UCSD-AML1 (cell line): ENCODE results near the gene FBXO41.
"Not testable (repeated sequence)": the region's sequence is repeated elsewhere in the genome, so short reads cannot be mapped to it uniquely, and the experiment has no call there.

Experiments used
- DNase-seq: peaks from one replicate; lab custom pipeline; 2025; ENCODE audit not compliant: unreplicated experiment; lab: John Stamatoyannopoulos, UW

Gene FBXO41

DNA sequence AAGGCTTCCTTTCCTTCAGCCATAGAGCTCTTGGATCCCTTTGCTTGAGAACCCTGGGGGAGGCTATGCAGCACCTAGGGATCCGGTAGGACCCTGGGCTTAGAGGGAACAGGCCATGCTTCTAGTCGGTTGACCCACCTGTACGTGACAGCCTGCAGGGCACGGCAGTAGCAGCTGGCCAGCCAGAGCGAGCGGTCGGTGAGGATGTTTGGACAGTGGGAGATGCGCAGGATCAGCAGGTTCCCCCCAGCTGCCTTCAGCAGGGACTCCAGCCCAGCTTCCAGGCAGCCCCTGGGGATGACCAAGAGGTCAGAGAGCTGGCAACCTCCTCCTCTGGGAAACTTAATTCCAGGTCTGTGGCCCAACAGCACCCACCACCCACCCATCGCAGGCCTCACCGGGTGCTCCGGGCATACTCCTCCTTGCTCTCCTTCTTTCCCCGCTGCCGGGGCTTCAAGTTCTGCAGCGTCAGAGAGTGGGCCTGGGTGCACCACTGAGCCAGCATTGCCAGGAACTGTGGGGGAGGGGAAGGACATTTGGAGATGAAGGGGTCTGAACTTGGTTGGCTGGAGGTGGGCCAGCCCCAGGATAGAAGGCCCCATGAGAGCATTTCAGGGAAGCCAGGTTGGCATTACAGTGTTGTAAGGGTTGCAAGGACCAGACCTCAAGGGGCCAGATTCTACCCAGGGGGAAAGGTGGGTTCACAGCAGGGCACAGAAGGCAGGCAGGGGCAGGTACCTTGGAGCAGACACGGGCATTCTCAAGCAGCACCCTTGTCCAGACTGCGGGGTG lies 20.5 kb downstream of the FBXO41 start:
- no peak for DNase-seq

DNA sequence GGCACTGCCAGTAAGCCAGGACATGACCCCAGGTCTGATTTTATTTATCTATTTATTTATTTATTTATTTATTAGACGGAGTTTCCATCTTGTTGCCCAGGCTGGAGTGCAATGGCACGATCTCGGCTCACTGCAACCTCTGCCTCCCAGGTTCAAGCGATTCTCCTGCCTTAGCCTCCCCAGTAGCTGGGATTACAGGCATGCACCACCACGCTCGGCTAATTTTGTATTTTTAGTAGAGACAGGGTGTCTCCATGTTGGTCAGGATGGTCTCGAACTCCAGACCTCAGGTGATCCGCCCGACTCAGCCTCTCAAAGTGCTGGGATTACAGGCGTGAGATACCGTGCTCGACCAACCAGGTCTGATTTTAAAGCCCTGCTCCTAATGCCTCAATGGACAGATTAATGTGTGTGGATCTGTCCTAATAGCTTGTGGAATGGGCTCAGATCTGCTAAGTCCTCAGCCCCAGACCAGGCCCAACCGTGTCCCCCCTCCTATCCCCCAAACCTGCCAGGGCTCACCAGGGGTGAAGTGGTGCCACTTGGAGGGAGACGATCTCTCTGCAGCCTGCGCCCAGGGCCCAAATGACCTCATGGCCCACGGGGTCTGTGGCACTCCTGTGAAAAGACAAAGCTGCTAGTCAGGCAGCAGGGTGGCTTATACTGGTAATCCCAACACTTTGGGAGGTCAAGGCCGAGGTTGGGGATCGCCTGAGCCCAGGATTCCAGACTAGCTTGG lies 21.4 kb downstream of the FBXO41 start:
- DNase-seq = not testable (repeated sequence)

DNA sequence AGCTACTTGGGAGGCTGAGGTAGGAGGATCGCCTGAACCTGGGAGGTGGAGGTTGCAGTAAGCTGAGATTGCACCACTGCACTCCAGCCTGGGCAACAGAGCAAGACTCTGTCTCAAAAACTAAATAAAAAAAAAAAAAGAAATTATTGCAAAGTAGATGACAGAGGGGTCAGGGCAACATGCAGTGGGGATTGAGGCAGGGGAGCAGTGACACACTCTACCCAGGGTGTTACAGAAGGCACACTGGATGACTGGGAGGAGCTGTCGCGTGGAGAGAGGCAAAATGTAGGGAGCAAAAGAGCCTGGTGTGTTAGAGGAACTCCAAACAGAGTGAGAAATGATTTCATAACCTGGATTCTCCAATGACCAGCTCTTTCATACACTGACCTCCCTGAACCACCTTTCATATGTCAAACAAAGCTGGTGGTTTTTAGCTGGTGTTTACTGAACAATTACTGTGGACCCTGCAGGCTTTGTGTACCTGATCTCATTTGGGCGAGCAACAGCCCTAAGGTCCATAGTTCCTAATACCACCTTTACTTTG lies 22.1 kb downstream of the FBXO41 start:
- DNase-seq = no peak

DNA sequence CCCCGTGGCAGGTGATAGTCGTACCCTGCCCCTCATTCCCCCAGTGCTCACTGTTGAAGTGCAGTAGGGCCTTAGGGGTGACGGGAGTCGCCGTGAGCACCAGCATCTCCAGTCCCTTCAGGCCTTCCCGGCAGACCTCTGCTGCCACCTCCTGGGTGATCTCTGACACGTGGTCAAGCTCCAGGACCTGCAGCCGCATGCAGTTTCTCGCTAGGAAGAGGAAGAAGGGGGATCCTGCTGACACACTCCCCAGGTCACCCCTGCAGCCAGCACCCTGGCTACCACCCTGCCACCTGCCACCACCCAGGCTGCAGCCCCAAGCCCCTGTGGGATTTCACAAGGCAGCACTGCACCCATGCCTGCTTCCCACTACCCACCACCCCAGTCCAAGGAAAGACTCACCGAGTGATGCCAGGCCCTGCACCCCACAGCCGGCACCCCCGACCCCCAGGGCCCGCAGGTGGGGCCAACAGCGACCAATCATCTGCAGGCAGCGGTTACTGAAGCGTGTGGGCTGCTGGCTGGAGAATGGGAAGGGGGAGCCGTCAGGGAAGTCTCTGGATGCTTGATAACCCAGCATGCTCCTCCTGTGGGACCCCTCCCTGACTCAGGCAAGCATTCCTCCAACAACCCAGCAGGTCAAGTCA lies 23.8 kb downstream of the FBXO41 start:
- DNase-seq = peak; percentile 62

DNA sequence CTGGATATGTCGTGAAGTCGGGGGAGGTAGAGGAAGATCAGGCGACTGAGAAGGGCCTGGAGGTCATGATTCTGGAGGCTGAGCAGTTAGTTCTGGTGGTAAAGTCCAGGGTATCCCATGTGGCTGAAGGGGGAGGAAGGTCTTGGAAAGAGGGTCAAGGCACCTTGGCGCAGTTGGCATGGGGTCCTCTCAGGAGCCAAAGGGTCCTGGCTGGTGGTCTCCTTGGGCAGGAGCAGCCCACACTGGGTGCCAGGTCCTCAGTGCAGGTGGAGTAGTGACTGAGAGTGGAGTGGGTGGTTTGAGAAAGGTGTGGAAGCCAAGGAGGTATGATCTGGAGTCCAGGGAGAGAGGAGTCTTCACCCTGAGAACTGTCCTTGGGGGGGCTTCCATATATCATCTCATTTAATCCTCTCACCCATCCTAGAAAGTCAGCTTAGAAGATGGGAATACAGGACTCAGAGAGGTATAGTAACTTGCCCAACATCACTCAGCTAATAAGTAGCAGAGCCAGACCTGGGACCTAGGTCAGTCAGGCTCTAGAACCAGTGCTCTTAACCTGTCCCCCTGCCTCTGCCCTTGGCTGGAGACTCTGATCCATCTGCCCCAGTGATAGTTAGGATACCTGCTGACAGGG lies 24.5 kb downstream of the FBXO41 start:
- DNase-seq = no peak

DNA sequence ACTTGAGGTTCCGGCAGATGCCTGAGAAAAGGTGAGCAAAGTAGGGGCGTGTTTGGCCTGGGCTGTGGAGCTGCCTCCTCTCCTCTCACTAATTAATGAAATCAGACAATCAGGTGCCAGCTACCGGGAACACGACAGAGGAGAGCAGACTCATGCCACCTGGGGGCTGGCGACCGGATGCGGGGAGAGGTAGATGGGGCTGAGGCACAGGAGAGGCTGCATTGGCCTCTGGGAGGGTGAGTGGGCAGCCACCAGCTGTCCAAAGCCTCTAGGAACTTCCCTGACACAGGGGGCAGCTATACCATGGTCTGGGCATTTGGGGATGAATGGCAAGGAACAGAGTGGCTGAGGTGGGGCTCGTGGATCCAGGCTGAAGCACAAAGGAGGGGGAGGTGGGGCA lies 25.0 kb downstream of the FBXO41 start:
- no peak for DNase-seq

DNA sequence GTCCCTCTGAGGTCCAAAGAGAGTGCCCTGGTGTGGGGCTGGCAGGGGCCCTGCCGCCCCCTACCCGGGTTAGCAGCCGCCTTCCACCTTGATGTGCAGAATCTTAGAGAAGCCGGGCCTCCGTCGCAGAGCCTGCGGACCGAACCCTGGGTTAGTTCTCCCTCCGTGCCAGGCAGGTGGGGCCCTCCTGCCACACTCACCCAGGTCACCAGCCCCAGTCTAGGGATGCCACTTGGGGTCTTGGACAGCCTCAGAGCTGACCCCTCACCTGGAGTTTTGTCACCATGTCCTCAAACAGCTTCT lies 25.4 kb downstream of the FBXO41 start:
- no peak for DNase-seq

DNA sequence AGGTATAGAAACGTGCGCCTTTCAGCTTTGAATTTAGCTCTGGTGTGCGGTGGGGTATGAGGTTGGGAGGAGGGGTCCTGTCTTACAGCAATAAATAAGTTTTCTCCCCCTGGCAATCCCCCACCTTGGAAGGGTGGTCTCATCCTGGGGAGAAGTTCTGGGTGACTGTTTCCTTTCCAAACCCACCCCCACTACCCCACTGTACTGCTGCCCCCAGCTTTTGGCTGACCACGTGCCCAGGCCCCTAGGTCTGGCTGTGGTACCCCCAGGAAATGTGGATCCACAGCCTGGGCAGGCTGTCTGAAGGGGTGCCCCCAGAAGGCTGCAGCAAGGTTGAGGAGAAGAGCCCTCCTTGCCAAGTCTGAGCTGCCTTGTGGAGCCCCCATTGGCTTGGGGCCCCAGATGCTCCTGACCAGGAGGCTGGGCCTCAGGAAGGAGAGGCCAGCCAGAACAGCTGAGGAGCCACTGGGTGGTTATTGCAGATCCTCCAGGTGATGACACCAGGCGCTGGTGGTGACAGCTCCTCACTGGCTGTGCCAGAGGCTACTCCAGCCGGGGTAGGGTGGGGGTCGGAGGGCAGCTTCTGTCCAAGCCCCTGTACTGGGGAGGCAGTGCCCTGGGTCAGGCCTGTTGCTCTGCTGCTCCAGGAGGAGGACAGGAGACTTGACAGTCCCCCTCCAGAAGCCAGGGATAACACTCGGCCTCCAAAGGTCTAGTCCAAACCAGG lies 25.9 kb downstream of the FBXO41 start:
- DNase-seq = no peak

DNA sequence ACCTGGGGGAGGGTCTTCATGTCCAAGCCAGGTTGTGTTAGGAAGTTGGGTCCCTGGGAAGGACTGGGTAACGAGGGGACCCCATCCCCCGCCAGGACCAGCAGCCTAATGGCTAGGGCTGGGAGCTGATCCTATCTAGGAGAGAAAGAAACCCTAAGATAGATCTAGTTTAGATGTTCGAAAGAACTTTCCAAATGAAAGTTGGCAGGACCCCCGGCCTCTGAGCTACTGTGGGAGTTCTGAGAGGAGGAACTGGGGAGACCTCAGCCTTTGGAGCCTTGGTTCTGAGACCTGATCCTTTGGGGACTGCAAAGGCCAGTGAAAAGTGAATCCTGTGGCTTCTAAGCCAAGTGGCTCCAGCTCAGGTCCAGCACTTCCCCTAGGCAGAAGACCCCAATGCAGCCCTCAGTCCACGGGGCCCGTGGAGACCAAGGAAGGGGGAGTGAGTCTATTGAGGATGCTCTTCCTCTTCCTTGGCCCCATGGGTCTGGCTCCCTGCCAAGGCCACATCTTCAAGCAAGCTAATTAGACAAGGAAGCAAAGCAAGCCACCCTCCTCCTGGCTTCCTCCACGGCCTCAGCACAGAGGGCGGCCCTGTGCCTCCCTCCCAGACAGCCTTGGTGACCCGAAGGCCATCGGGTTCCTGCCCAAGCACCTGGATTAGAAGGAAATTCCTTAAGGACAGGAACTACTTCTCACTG lies 26.7 kb downstream of the FBXO41 start:
- DNase-seq = peak; percentile 44

DNA sequence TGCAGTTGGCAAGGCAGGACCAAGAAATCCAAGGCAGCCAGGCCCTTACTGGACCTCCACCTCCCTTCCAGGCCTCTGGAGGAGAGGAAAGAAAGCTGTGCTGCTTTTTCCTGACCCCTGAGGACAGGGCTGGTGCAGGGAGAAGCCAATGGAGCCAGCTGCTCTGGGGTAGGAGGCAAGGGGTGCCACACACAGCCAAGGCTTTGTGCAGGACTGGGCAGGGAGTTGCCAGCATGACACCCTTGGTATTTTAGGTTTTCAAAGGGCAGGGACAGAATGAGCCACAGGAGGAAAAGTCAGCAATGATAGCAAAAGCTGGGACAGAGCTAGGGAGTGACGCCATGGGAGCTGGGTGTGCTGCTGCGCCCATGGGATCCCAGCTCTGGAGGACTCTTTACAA lies 27.3 kb downstream of the FBXO41 start:
- no peak for DNase-seq

DNA sequence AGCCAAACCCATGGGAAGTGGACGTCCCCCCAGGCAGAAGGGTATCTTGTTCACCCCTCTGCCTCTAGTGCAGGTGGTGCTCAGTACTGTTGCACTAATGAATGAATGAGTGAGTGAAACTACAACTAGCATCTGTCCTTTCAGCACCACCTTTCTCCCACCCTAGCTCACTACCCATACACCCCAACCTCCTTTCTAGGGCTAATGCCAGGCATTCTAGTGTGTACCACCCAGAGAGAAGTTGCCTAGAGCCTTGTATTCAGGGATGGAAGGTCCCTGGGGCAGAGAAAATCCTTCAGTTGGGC lies 27.7 kb downstream of the FBXO41 start:
- DNase-seq = no peak

DNA sequence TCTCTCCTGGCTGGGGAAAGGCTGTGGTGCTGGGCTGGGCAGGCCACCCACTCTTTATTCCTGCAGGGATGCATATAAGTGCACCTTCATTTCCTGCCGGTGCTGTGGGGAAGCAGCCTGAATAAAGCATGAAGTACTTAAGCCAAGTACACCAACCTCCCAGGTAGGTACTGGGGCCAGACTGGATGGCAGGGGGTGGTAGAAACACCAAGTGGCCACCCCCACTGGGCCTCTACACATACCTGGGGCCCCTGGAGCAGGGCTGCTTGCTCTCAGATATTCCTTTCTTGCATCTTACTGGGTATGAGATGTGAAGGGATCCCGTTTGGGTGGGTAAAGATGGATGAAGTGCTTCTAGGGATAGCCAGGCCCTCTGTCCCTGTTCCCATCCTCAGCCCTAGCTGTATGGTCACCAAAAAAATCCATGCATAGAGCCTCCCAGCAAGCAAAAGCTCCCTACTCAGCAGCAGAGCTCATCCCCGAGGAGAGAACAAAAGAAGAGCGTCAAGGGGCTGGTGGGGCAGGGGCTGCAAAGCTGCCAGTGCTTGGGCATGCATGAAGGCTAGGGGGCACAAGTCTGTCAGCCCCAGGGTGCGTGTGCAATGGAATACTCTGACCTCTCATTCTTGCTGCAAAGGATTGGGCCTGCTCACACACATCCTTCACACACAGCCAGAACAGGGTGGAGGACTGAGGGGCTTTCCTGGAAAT lies 28.2 kb downstream of the FBXO41 start:
- no peak for DNase-seq

DNA sequence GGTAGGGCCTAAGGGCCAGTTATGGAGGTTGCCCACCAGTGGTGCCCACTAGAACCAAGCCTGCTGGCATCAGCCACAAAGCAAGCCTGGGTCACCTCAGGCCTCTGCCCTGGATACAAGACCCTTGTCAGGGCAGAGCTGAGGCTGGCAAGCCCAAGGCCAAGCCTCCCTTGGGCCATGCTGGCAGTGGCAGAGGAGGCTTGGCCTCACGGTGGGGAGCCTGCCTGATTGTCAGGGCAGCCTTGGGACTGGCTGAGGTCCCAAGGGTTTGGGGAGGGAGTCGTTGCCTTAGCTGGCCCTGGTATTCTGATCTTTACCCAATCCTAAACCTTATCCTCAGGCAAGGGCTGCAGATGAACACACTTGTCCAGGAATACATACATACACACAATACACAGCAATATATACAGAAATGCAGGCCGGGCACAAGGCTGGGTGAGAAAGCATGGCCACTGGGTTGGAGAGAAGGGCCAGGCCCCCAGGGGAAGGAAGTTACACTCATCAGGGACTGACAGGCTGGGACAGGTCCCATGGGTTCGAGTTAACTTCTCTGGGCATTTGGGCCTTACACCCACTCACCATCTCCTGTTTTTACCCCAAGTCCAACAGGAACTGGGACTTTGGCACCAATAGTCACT lies 29.2 kb downstream of the FBXO41 start:
- no peak for DNase-seq

DNA sequence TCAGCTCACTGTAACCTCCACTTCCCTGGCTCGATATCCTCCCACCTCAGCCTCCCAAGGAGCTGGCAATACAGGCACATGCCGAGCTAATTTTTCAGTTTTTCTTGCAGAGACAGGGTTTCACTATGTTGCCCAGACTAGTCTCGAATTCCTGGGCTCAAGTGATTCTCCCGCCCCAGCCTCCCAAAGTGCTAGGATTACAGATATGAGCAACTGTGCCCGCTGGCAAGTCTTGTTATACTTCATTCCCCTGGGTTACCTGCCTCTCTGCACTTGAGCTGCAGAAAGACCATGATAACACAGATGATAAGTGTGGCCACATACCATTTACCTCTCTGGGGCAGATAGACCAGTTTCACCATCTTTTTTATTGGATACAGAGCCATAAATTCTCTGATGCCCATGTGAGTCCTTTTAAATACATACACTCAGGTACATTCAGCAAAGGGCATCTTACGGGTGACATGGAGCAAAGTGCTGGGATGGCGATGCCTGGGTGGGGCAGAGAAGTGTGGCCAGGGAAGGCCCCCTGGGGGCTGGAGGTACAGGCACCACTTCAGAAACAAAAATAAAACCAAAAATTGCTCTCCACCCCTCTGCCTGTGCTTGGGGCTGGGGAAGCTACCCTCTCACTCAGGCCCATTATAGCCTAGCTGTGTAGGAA lies 29.8 kb downstream of the FBXO41 start:
- no peak for DNase-seq

DNA sequence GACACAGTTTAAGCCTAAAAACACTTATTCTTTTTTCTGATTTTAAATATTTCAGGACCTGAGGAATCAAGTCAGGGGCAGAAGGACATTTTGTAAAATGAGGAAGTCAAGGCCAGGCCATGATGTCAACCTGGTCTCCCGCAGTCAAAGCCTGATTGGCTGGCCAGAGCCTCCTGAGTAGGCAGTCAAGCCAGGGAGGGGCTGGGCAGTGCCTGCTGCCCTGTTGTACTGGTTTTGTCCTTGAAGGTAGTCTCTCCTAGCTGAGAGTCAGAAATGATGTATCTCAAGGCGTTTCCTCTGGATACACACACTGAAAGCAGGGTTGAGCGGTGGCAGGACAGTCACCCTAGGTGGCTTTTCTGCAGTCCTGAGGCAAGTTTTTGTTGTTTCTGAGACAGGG lies 30.4 kb downstream of the FBXO41 start:
- DNase-seq = peak; percentile 32

DNA sequence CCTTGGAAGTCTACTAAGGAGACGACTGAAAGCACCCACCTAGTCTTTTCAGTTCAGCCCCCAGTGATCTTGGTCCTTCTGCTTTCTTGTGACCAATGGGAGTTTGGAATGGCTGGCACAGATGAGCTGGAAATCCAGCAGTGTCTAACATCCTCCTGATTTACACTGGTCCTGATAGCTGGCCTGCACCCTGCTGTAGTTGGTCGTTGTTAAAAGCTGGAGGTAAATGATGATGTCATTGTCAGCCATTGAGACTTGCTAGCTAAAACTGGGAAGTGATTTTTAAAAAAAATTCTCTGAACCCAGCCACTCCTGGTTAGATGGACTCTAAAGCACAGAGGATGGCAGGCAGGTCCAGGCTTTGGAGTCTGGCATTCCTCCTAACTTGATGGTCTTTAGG lies 30.9 kb downstream of the FBXO41 start:
- no peak for DNase-seq

DNA sequence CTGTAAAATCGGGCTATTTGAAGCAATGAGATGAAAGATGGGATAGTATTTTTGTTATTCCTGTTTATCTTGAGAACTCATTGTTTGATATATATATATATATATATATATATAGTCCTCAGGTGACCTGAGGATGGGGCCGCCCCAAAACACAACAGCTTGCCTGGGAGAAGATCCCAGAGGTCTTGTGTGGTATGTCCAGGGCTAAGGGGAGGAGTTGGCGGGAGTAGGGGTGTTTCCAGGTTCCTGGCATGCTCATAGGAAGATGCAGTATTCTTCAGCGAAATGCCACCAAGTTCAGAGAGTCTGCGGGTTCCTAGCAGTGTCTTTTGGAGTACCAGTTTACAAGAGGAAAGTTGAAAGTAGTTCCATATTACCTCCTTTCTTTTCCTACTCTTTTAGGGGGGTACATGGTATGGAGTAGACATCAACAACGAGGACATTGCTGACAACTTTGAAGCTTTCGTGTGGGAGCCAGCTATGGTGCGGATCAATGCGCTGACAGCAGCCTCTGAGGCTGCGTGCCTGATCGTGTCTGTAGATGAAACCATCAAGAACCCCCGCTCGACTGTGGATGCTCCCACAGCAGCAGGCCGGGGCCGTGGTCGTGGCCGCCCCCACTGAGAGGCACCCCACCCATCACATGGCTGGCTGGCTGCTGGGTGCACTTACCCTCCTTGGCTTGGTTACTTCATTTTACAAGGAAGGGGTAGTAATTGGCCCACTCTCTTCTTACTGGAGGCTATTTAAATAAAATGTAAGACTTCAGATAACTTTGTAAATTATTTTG lies 31.8 kb downstream of the FBXO41 start:
- no peak for DNase-seq
